GM10248 (cell line): ENCODE results near the gene GDF7.

Experiments used
- CTCF ChIA-PET: fragments of 300-600 bp; sonication (Branson Sonifier 250); formaldehyde crosslinking; extraction: SDS; loops from one replicate; lab custom pipeline; 2021; ENCODE audit warnings: antibody characterized with exemption; lab: Yijun Ruan, JAX
- POLR2A ChIA-PET: fragments of 350-650 bp; sonication (Branson Sonifier 250); formaldehyde crosslinking; extraction: SDS; loops from one replicate; lab custom pipeline; 2020; ENCODE audit warnings: antibody characterized with exemption; lab: Yijun Ruan, JAX
- DNase-seq: peaks from one replicate; pipeline ENCODE4 v3.0.0; 2012; ENCODE audit errors: extremely low spot score
- TF ChIP-seq, protein P1 (sequence below): IDR thresholded peaks from 2 replicates; pipeline ENCODE4 v1.5.1; 2012; ENCODE audit warnings: mild to moderate bottlenecking, low read depth; ENCODE audit errors: extremely low read depth, missing control alignments, control extremely low read depth

GDF7 gene

DNA sequence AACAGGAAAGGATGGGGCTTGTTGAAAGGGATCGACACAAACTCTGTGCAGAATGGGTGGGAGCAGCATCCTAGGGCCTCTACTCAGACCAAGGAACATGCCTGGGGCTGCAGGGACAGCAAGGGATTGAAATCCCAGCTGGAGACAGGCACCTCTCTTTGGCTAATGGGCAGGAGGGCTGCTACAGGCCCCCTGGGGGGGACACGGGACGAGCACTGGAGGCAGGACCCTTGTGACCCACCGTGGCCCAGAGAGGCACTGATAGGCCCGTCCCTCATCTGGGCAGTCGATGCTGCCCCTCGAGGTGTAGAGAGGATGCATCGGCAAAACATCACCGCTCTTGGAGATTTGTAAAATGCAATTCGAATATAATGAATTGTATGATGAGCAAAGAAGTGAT, 21.2 kb upstream of the GDF7 start:
- ChIA-PET CTCF (interaction anchor here (1.8 to 7.5 kb wide), 3 partner anchors 14 to 234 kb away, joined by 4 to 86 read pairs (median 52); partner anchors contain the start of gene RHOB), POLR2A (interaction anchor here (2.0 kb wide), 1 partner anchor 199 kb away, joined by 14 read pairs; the partner anchor contains the start of gene RHOB)
- TF ChIP-seq, protein P1, sequence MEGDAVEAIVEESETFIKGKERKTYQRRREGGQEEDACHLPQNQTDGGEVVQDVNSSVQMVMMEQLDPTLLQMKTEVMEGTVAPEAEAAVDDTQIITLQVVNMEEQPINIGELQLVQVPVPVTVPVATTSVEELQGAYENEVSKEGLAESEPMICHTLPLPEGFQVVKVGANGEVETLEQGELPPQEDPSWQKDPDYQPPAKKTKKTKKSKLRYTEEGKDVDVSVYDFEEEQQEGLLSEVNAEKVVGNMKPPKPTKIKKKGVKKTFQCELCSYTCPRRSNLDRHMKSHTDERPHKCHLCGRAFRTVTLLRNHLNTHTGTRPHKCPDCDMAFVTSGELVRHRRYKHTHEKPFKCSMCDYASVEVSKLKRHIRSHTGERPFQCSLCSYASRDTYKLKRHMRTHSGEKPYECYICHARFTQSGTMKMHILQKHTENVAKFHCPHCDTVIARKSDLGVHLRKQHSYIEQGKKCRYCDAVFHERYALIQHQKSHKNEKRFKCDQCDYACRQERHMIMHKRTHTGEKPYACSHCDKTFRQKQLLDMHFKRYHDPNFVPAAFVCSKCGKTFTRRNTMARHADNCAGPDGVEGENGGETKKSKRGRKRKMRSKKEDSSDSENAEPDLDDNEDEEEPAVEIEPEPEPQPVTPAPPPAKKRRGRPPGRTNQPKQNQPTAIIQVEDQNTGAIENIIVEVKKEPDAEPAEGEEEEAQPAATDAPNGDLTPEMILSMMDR: no peak
- no peak for DNase-seq

DNA sequence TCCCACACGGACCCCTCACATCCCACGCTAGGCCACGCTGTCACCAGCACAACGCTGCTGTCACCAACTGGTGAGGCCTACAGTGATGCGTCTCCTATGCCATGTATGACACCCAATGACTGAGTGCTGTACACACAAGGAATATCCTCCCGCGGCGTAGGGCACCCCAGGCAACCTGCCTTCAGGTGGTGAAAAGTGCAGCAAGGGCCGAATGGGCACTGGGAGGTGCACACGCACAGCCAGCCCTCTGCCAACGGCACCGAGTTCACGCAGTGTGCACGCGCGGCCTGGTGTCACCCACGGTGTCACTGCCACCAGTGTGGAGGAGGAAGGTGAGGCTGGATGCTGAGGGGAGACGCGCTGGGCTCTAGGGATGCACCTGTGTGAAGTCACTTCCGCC, 20.5 kb upstream of the GDF7 start:
- POLR2A ChIA-PET: interaction anchor here (2.0 kb wide), 1 partner anchor 199 kb away, joined by 14 read pairs; the partner anchor contains the start of gene RHOB
- TF ChIP-seq, protein P1: no peak
- CTCF ChIA-PET: interaction anchor here (0.7 to 7.5 kb wide), 8 partner anchors 14 to 235 kb away, joined by 3 to 86 read pairs (median 7); partner anchors contain the start of gene RHOB
- no peak for DNase-seq

DNA sequence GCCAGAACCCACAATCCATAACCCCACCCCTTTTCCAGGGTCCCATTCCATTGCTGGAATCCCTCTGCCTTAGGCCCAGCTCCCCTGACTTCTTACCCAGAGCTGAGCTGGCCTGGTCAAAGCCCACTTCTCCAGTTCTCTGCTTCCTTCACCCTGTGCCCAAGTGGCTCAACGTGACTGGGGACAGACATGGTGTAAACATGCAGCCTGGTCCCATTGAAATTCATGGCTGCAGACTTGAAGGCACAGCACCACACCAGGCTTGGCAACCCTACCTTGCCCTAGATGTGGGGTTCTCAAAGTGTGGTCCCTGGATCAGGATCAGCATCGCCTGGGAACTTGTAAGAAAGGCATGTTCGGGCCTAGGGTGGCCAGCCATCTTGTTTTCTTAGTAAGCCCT, 19.7 kb upstream of the GDF7 start:
- TF ChIP-seq, protein P1: no peak
- POLR2A ChIA-PET: interaction anchor here (2.0 kb wide), 1 partner anchor 200 kb away, joined by 14 read pairs; the partner anchor contains the start of gene RHOB
- DNase-seq: no peak
- CTCF ChIA-PET: interaction anchor here (0.7 to 7.2 kb wide), 11 partner anchors 9 to 236 kb away, joined by 3 to 91 read pairs (median 5); partner anchors contain the start of gene RHOB

DNA sequence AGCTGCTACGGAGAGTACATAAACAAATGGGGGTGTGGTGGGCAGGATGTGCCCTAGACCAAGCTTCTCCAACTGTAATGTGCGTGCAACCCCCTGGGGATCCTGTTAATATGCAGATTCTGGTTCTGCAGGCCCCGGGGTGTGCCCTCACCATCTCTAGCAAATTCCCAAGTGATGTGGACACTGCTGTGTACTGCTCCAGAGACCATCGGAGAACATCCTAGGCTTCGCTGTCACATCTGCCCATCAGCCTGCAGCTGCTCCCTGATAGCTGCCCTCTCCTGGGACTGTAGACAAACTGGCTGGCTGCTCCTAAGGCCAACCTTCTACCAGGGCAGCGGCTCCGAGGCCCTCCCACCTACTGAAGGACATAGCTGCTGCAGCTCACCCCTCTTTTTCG, 19.2 kb upstream of the GDF7 start:
- ChIA-PET CTCF (interaction anchor here (0.8 to 7.2 kb wide), 10 partner anchors 8 to 248 kb away, joined by 3 to 101 read pairs (median 6); partner anchors contain the start of gene RHOB), POLR2A (interaction anchor here (2.0 to 6.9 kb wide), 2 partner anchors 200 to 201 kb away, joined by 14 to 82 read pairs; partner anchors contain the start of gene RHOB)
- TF ChIP-seq, protein P1: no peak
- no peak for DNase-seq

DNA sequence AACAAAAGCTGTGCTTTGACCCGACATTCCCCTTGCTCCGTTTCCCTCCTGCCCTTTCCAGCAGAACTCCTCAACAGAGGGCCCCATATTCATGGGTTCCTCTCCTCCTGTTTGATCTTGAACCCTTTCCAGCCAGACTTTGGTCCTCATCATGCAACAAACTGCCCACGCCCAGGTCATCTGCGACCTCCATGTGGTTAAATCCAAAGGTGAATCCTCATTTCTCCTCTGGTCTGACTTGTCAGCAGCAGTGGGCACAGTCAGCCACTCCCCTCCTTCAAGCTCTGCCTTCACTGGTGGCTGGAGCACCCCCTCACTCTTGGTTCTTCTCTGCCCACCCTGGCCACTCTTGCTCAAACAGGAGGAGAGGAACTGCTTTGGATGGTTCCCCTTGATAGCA, 18.7 kb upstream of the GDF7 start:
- ChIA-PET POLR2A (interaction anchor here (6.9 kb wide), 1 partner anchor 200 kb away, joined by 82 read pairs; the partner anchor contains the start of gene RHOB), CTCF (interaction anchor here (0.8 to 7.2 kb wide), 12 partner anchors 8 to 248 kb away, joined by 3 to 101 read pairs (median 8); partner anchors contain the start of gene RHOB)
- DNase-seq: no peak
- TF ChIP-seq, protein P1: no peak

DNA sequence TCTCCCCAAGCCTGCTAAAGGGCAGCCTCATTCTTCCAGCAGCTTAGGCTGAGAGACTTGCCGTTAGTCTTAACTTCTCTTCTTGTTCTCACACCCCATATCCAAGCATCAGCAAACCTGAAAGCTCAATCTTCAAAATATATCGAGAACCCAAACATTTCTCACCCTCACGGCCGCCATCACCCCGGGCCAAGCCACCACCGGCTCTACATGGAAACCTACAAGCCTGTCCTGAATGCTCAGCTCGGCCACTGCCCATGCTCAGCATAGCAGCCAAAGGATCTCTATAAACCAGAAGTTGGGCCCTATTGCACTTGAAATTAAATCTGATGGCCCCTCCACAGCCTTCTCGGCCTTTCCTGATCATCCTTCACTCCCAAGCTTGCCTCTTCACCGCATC, 18.1 kb upstream of the GDF7 start:
- CTCF ChIA-PET: interaction anchor here (1.3 to 7.2 kb wide), 12 partner anchors 10 to 249 kb away, joined by 3 to 101 read pairs (median 10); partner anchors contain the start of gene RHOB
- DNase-seq: no peak
- TF ChIP-seq, protein P1: no peak
- POLR2A ChIA-PET: interaction anchor here (6.9 kb wide), 1 partner anchor 201 kb away, joined by 82 read pairs; the partner anchor contains the start of gene RHOB
